ENCODE results near the gene CPLX1.

GRCh38 chr4:772776-773175 is 53.2 kb downstream of the CPLX1 start:
- no peak for TF ChIP-seq CTCF (conservative IDR thresholded peaks at IDR 0.05; ENCODE audit: low read length)
- no peak for TF ChIP-seq EZH2phosphoT487 (IDR thresholded peaks at IDR 0.05; ENCODE audit: borderline replicate concordance, low read depth, low read length)
